Activated gamma-delta T cell treated with anti-CD3 and anti-CD28 coated beads, Interleukin-2, amount 50 U/mL, for 16 hours (primary cell): Measurements from ENCODE around the gene CDA.

Experiments
- DNase-seq: peaks from one replicate; pipeline ENCODE4 v3.0.0-alpha.2; 2020; ENCODE audit warnings: low read depth

The CDA gene

DNA sequence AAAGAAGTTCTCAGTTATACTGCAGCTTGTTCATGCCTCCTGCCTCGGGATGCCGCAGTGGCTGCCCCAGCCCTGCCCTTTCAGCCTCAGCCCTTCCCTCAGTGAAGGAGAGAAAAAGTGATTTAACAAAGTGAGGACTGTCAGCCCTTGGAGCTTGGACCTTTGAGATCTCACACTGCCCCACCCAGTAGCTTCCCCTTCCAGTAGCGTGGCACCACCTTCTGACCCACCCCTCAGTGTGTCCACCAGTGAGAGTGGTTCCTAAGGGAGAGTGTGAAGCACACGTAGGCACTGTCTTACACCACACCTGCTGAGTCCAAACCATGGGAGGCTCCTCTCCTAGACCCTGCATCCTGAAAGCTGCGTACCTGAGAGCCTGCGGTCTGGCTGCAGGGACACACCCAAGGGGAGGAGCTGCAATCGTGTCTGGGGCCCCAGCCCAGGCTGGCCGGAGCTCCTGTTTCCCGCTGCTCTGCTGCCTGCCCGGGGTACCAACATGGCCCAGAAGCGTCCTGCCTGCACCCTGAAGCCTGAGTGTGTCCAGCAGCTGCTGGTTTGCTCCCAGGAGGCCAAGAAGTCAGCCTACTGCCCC is at the start of gene CDA:
TSS of gene CDA (plus strand) at position 464 of the 592 bp plus-strand sequence. CDS start at position 497, 33 bp downstream.
- no peak for DNase-seq

DNA sequence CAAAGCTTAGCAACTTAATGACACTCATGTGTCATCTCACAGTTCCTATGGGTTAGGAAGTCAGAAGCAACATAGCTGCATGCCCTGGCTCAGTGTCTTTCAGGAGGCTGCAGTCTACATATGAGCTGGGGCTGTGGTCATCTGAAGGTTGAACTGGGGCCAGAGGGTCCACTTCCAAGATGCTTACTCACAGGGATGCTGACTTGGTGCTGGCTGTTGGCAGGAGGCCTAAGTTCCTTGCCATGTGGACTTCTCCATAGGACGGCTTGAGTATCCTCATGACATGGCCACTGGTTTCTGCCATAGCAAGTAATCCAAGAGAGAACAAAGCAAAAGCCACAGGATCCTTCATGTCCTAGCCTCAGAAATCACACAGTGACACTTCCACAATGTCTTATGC is 48.6 kb upstream of the CDA start:
- DNase-seq: no peak

DNA sequence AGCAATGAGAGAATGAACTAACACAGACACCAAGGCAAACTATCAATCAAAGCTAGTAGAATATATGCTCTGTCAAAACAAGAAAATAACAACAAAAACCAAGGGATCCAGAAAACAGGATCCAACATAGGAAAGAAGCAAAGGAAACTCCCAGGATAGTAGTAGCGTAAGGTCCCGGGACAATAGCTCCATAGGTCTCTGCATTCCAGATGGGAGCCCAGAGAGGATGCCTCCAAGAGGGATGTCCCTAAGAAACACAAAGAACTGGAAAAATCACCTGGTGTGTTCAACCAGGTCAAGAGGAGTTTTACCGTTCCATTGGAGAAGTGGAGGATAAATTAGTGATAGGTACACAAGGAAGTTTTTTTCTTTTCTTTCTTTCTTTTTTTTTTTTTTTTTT is 42.3 kb upstream of the CDA start:
- DNase-seq: no peak

DNA sequence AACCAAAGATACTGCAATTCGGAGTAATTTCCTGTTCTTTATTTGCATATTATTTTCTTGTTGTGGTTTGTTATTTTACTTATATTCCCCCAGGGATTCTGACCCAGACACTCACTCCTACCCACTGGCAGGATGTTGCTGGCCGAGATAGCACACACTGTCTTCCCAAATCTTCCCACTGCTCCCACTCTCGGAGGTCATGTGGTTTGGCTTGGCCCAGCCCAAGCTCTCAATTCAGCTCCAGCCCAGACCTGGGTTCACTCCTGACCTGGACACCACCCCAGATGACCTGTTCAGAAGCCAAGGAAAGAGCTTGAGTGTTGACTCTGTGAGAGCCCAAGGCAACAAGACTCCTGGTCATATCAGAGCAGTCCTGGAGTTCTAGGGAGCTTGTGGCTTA is 37.7 kb upstream of the CDA start:
- DNase-seq: no peak

DNA sequence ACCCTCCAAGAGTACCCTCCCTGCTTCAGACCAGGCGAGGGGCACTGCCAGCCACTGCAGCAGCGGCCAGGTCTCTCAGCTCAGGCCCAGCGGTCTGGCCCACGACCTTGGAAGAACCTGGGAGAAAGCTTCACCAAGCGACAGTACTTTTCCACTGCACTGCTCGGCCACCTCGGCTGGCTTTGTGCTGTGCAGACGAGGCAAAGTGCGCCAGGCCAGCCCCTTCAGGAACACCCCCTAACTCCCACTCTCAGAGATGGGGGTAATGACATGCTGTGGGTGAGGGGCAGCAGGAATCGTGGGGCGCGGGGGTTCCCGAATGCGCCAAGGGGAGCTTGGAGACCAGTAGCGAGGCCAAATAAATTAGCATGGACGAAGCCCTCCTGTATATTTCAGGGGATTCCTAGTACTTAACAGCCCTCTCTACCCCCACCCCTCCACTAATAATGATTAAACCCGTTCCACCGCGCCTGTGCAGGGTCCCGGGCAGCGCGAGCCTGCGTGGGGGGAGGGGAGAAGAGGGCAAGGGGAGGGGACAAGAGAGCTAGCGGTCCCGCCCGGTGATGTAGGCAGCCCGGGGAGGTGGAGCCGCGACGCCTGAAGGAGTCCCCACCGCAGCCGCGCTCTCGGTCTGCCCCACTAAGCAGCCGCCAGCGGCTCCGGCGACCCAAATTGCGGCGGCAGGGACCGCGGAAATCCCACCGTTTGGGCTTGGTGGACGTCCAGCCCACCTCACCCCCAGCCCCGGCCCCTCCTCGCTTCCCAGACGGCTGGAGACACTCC is 36.8 kb upstream of the CDA start, which contains the start of gene FAM43B:
TSS of gene FAM43B (plus strand) at position 629 of the 783 bp plus-strand sequence. CDS start 401 bp downstream, outside the sequence.
- no peak for DNase-seq

DNA sequence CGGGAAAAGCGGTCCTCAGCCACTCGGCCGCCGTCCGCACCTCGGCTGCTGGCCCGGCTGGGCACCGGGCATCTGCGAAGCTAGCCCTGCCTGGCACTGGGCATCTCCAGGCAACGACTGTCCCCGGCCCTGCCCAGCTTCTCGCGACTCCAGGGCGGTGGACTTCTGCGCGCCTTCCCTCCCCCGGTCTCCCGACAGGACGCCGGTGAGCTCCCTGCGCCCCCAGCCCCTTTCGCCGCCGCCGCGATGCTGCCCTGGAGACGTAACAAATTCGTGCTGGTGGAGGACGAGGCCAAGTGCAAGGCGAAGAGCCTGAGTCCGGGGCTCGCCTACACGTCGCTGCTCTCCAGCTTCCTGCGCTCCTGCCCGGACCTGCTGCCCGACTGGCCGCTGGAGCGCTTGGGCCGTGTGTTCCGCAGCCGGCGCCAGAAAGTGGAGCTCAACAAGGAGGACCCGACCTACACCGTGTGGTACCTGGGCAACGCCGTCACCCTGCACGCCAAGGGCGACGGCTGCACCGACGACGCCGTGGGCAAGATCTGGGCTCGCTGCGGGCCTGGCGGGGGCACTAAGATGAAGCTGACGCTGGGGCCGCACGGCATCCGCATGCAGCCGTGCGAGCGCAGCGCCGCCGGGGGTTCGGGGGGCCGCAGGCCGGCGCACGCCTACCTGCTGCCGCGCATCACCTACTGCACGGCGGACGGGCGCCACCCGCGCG is 36.0 kb upstream of the CDA start:
- no peak for DNase-seq

DNA sequence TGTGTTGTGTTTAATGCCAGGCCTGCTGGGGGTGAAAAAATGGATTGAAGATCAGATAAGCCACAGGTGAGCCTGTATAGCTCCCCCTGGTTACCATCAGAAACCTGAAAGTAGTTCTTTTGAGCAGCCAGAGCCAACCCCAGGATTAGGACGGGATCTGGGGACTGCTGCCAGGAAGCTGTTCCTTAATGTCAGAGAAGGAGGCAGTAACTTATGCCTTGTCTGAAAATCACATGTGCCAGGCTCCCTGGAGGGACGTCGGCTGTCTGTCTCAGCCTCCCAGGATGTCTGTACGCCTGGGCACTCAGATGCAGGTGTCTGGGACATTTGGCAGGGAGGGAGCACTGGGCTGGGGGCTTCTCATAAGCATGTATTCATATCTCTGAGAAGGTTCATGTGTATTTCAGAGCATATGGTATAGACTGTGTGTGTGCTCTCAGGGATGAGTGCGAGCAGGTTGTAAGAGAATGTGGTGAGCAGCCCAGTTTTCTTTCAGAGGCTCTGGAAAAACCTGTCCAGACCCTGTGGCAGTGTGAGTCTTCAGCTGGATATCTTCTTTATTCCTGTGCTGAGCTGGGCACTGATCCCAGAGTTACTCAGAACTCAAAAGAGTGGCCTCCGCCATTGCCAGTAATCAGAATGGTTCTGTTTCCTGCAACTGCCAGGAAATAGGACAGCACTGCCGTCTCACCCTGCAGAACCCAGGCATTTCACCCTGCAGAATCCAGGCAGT is 33.7 kb upstream of the CDA start:
- DNase-seq: no peak

DNA sequence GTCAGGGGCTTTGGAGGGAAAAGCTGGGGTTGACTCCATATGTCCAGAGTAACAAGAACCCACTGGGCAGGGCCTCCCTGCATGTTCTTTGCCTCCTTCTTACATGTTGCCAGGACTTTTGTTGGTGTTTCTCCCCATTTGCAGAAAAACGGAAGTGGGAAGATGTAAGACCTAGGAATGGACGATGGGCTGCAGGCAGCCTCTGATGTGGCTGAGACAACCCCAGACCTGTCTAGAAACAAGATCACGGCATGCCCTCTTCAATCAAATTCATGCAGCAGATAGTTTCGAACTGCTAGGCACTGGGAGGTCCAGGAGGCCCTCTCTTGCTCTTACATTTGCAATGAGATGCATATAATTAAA is 33.2 kb upstream of the CDA start:
- no peak for DNase-seq

DNA sequence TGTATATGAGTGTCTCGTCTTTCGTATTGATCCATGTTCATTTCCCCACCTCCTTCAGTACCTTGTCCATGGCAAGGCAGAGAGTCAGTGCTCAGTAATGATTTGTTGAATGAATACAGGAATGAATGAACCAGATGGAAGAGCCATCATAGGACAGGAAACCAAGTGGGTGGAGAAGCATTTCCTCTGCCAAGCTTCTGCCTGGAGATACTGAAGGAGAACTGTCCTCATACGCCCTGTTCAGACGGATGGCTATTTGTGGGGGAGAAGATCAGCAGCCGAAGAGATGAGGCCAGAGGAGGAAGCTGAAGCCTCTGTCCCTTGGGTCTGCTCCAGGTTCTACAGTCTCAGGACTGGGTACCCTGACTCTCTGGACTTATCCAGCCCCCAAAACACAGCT is 30.7 kb upstream of the CDA start:
- no peak for DNase-seq

DNA sequence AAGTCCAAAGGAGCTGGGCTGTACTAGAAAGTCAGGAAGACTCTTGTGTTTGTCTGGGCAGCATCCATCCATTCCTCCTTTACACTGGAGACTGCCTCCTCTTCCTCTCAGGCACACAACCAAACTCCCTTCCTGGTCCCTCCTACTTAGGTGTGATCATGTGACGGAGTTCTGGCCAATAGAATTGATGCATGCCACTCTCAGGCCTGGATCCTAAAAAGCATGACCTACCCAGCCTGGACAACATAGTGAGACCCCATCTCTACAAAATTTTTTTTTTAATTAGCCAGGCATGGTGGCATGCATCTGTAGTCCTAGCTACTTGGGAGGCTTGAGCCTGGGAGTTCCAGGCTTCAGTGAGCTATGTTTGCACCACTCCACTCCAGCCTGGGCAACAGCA is 27.9 kb upstream of the CDA start:
- no peak for DNase-seq

DNA sequence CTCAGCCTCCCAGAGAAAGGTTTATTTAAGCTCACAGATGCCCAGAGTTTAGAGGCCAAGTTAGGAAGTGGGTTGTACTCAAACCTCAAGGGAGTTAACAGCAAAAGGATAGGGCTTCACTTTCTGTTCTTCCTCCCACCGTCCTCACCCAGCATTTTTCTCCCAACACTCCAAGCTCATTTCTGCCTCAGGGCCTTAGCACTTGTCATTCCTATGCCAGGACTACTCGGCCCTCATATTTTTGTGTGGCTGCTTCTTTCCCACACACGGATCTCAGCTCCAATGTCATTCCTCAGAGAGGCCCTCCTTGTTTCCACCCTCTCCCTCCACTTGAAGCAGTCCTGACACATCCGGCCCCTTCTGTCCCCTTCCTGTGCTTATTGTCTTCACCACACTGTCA is 23.7 kb upstream of the CDA start:
- DNase-seq: no peak

DNA sequence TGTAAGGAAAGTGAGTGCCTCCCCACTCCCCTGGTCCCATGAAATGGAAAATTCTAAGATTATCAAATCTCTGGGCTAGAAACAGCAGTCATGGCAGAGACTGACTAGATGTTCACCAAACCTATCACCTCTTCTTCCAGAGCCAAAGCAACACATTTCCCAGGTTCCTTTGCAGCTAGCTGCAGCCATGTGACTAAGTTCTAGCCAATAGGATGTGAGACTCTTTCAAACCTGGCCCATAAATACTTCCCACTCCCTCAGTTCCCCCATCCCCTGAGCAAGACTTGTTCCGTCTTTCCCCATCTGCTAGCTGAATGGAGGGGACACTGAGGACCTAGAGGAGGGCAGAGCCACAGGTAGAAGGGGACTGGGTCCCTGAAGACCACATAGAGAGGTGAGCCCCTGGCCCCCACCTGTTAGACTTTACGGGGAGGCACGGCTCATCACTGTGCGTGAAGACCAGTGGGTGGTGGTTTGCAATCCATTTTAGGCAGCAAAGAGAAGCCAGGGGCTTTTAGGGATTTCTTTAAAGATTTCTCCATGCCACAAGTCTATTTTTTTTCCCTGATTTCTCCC is 19.3 kb upstream of the CDA start:
- no peak for DNase-seq

DNA sequence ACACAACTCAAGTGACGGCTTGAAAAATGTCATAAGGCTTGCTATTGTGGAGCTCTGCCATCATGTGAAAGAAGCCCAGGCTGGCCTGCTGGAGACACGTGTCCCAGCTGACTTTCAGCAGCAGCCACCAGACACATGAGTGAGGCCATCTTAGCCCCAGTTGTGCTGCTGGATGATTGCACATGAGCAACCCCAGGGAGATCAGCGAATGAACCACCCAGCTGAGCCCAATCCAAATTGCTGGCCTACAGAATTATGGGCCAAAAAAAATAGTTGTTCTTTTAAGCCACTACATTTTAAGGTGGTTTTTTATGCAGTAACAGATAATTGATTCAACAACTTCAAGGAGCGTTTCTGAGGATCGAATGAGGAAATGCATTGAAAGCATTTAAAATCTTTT is 17.5 kb upstream of the CDA start:
- no peak for DNase-seq

DNA sequence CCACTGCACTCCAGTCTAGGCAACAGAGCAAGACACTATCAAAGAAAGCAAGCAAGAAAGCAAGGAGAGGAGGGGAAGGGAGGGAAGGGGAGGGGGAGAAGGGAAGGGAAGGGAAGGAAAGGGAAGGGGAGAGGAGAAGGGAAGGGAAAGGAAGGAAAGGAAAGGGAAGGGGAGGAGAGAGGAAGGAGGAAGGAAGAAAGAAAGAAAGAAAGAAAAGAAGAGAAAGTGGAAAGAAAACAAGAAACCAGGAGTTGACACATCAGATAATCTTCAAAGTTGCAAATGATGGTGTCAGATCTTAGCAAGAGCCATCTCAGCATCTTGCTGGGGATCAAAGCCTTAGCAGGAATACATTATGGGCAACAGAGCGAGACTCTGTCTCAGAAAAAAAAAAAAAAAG is 14.9 kb upstream of the CDA start:
- no peak for DNase-seq

DNA sequence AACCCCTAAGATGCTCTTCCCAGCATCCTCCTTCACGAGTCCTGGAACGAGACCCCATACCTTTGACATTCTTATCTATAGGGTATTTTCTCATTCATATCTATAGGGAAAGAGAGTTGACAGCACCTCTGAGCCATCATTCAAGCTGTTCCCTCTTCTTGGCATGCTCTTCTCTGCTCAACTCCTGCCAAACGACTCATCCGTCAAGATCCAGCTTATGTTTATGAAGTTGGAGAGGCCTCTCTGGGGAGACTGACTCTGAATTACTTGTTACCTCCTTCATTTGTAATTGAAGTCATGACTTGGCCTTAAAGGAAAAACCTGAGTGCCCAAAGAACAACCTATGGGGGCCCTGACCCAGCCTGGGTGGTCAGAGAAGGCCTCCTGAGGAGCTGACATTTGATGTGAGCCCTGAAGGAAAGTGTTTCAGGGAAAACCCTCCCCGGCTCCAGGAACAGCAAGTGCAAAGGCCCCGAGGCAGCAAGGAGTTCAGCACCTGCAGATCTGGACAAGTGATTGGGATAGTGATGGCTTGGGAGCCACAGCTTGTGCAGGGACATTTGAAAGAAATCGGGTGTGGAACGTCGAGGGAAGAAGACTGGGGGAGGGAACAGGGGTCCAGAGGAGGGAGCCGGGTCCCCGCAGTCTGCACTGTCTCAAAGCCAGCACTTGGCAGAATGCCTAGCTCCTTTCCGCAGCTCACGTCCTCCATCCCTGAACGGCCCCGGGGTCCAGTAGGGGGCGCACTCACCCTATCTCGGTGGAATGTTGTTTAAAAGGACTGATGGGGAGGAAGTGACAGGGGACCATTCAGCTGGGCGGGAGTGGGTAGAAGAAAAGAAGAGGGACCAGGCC is 14.0 kb upstream of the CDA start:
- peak; percentile 32 for DNase-seq

DNA sequence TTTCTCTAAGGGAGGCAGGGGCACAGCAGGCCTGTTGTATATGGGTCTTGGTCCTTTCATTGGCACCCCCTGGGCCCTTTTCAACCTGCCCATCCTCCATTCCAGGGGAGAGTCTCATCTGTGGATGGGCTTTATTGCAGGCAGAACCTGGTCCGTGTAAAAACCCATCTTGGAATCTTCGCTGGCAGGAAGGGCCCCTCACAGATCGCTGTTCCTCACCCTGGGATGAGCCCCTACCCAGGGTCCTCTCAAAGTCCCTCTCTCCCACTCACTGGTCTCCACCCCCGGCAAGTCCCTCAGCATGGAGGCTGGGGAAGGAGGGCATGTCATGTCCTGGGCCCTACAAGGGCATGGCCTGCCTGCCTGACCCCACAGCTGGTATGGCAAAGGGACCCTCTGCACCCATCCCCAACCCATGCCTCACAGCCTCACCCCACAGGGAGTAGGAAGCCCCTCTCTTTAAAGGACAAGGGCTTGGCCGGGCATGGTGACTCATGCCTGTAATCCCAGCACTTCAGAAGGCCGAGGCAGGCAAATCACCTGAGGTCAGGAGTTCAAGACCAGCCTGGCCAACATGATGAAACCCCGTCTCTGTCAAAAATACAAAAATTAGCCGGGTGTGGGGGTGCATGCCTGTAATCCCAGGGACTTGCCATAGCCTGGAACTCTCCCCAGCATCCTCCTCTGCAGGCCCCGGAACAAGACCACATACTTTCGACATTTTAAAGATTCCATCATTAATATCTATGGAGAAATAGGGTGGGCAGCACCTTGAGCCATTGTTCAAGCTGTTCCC is 13.2 kb upstream of the CDA start:
- no peak for DNase-seq

DNA sequence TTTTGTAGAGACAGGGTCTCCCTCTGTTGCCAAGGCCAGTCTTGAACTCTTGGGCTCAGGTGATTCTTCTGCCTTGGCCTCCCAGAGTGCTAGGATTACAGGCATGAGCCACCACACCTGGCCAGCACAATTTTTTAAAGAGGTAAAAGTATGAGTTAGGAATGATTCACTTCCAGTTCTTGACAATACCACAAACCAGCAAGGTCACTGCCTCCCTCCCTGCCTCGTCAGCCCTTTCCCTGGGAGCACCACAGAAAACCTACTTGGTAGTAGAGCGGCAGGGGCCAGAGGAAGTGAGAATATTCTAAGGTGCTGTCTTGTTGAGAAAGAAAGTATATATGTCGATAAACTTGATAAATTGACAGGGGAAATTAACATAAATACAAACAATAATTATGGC is 10.8 kb upstream of the CDA start:
- no peak for DNase-seq

DNA sequence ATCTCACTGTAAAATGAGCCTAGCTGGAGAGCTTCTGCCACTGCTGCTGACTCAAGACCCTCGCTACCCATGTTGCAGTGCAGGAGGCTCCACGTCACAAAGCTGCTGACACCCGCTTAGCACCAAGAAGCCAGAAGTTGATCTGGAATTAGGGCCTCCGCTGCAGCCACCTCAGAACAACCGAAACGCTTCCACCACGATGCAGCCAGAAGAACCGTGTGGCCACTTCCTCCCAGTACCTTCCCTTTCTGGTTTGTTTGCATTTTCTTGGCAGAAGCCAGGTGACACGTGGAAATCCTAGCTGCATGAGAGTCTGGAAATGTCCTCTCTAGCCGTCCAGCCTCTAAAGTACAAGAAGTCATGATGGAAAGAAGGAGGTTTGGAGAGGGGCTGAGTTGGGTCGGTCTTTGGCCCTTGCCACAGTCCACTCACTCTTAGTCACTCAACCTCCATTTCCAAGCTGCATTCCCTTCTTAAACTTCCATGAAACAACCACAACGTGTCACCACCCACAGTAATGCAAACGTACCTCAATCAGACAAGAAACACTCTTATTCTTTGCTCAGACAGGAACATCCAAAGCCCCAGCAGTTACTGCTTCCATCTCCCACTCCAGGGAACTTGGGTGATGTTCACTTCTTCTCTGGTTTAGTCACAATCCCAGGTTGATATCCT is 10.0 kb upstream of the CDA start:
- DNase-seq: no peak

DNA sequence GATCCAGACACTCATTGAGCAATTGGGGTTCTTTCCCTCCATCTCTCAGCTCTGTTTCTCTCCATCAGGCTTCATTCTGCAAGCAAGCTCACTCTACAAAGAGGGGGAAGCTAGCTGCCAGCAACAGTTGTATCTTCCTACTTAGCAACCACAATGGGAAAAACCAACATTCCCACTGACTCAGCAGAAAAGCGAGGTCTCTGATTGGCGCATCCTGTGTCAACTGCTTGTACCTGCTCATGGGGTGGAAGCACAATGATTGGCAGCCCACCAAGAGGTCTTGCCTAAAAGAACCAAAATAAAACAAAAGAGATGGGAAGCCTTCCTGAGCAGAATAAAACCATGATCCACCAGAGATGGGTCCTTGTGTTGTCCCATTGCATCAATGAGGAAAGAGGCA is 4.0 kb upstream of the CDA start:
- no peak for DNase-seq
